CD4-positive, alpha-beta T cell treated with Interleukin-6 for 4 hours (primary cell): ENCODE results near the gene BRPF3.

Experiments
- DNase-seq: peaks from one replicate; pipeline ENCODE4 v3.0.0-alpha.2; 2020; ENCODE audit warnings: mixed read lengths

Gene BRPF3

DNA sequence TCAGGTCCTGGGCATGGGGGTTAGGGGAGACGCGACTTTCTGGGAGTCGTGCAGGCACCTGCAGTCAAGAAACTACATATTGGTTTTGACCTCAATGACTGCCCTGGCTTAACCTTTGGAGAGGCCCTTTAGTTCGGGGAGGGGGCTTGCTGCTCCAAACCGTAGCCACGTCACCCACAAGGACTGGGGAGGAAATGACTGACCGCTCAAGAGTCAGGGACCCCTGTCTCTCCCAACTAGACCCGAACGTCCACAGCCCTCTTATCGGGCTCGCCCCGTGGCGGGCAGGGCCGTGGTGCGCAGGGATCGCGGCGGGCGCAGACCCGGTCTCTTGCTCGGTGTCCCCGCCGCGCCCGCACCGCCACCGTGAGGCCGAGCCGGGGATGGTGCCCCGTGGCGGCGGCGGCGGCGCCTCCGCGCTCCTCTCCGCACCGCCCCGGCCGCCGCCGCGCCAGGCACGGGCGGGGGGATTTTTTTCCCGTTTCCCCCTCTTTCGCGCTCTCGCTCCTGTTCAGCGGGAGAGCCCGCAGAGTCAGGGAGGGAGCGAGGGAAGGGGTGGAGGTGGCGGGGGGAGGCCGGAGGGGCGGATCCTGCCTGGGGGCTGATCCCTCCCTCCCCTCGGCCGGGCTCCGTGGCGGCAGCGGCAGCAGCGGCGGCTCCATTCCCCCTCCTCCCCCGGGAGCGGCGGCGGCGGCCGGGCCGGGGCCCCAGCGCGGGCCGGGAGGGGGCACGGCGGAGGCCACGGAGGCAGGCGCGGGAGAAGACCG, at the start of gene BRPF3:
BRPF3 (plus strand) TSS at position 632 of the 767 bp plus-strand sequence. CDS start 3,579 bp downstream, outside the sequence.
- peak; percentile 80 for DNase-seq

- DNase-seq: no peak
Observed at GRCh38 chr6:36147294-36147693, 49.2 kb upstream of the BRPF3 start.

- DNase-seq: no peak
Observed at GRCh38 chr6:36149476-36149875, 47.1 kb upstream of the BRPF3 start.

DNA sequence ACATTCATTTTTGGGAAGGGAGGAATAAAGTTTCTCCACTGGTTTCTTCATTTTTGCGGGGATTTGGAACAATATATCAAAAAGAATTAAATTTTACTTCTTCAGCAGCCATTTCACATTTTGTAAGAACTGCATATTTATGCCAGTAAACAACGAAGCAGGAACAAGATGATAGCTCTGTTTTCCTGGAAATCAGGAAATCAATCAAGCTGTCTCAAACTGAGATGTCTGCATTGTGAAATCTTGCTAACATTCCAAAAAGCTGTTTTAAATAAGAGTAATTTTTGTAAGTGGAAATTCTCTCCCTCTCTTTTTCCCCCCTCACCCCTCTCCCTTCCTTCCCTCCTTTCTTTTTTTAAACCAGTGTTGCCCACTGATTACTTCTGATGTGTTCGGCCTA, 46.3 kb upstream of the BRPF3 start:
- DNase-seq: no peak

DNA sequence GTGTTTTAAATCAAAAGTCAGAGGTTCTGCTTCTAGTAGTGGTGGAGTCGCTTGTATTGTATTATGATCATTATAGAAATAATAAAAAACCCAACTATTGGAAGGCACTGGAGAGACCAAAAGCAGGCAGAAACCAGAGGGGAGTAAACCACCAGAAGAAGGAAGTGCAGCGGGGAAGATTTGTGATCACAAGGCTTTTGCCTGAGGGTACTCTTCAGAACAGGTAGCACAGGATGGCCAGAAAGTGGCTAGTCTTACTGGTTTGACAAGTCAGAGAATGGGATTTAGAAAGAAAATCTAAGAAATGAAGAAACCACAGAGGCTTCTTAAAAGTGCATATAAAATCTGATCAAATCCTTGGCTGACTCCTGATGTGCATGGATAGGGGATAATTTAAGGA, 42.3 kb upstream of the BRPF3 start:
- no peak for DNase-seq

- no peak for DNase-seq
Observed at GRCh38 chr6:36155662-36156061, 40.9 kb upstream of the BRPF3 start.

- no peak for DNase-seq
Observed at GRCh38 chr6:36160147-36160760, 36.3 kb upstream of the BRPF3 start.

DNA sequence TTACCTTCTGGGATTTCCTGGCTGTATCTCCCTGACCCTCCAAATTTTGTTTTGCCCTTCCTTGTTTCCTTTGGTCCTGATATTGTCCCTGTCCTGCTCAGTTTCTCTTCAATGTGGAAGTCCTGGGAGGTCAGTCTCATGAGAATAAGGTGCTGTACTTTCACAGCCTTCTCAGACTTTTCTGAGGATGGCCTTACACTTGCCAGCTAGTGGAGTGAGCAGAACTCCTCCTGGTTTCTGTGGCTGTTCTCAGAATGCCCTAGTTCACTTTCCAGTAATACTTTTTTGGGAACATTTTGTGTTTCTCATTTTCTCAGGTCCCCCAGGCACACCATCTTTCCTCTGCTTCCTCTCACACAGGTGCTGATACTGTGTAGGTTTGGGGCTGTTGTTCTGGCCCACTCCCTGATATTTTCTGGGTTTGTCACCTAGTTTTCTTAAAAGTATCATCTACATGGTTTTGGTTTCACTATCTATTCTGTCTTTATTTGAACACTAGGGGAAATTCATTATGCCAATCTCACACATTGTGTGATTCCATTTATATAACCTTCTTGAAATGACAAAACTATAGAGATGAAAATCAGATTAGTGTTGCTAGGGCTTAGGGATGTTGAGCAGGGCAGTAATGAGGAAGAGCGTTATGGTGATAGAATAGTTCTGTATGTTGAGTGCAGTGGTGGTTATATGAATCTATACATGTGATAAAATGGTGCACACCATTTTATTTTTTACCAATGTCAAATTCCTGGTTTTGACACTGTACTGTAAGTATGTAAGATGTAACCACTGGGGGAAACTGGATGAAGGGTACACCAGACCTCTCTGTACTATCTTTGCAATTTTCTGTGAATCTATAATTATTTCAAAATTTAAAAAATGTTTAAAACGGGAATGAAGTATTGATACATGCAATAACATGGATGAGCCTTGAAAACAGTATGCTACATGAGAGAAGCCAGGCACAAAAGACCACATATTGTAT, 27.2 kb upstream of the BRPF3 start:
- no peak for DNase-seq

- no peak for DNase-seq
Observed at GRCh38 chr6:36170704-36171103, 25.8 kb upstream of the BRPF3 start.

DNA sequence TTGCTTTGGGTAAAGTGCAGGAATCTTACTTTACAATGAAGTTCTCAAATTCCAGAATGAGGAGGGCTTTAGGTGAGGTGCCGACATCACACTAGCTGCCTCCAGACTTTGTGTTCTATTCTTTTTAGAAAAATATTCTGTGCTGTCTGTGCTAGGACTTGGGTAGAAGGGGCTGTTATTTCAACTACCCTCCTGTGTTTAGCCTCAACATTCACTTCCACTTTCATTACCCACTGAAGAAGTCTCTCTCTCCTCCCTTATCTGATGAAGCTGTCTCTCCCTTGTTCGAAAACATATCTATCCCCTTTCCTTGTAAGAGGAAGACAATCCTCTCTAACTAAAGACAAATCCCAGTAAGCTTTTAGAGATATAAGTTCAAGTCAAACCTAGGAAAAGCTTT, 25.0 kb upstream of the BRPF3 start:
- no peak for DNase-seq

DNA sequence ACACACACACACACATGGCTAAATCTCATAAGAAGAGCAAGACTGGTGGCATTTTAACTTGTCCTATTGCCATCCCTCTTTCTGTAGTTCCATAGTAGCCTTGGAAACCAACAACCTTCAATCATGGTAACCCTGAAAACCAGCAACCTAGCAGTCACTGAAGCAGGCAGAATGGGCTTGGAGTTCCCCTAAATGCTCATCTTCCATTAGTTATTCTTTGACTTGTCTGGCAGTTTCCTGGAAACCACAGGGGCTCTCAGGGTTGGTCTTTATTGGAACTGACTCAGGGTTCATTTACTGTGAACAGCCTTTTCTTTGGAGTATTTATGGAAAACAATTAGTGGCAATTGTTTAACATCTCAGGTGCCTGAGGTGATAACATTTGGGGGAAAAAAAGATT, 19.4 kb upstream of the BRPF3 start:
- DNase-seq: no peak

DNA sequence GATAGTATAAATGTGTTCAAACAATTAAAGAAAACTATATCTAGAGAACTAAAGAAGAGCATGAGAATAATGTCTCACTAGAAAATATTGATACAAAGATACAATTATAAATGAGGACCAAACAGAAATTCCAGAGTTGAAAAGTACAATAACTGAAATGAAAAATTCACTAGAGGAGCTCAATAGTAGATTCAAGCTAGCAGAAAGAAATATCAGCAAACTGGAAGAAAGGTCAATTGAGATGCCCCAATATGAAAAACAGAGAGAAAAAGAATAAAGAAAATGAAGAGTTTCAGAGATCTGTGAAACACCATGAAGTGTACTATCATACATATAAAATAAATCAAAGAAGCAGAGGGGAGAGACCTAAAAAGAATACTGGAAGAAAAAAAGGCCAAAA, 18.0 kb upstream of the BRPF3 start:
- DNase-seq: no peak

DNA sequence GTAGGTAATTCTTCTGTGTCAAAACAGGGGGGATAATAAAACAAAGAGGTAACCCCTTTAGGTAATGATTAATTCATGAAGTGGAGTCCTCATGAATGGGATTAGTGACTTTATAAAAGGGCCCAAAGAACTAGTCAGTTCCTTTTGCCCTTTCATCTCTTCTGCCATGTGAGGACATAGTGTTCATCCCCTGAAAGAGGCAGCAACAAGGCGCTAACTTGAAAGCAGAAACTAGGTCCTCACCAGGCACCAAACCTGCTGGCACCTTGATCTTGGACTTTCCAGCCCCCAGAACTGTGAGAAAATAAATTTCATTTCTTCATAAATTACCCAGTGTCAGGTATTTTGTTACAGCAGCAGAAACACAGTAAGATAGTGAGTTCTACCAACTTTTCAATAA, 16.4 kb upstream of the BRPF3 start:
- DNase-seq: no peak

GRCh38 chr6:36184311-36184710, 12.2 kb upstream of the BRPF3 start:
- no peak for DNase-seq

DNA sequence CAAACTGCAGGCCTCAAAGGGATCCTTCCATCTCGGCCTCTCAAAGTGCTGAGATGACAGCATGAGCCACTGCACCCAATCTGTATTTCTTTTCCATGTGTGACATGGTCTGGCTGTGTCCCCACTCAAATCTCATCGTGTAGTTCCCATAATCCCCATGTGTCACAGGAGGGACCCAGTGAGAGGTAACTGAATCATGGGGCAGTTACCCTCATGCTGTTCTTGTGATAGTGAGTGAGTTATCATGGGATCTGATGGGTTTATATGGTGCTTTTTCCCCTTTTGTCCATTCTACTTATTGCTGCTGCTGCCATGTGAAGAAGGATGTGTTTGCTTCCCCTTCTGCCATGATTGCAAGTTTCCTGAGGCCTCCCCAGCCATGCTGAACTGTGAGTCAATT, 10.3 kb upstream of the BRPF3 start:
- DNase-seq: no peak

DNA sequence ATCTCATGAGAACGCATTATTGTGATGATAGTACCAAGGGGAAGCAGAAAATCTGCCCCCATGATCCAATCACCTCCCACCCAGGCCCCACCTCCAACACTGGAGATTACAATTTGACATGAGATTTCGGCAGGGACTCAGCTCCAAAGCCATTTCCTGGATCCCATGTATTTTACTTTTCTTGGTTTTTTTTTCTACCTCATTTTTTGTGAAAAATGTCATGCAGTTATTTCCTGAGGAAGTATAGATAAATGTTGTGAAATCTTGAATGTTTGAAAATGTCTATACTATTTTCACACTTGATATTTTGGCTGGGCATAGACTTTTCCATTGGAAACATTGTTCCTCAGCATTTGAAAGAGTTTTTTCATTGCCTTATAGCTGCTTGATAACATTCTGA, 9.1 kb upstream of the BRPF3 start:
- no peak for DNase-seq

- no peak for DNase-seq
Observed at GRCh38 chr6:36195471-36196112, 952 bp upstream of the BRPF3 start.

- peak; percentile 100 for DNase-seq
Observed at GRCh38 chr6:36196880-36197548, 470 bp downstream of the BRPF3 start.

DNA sequence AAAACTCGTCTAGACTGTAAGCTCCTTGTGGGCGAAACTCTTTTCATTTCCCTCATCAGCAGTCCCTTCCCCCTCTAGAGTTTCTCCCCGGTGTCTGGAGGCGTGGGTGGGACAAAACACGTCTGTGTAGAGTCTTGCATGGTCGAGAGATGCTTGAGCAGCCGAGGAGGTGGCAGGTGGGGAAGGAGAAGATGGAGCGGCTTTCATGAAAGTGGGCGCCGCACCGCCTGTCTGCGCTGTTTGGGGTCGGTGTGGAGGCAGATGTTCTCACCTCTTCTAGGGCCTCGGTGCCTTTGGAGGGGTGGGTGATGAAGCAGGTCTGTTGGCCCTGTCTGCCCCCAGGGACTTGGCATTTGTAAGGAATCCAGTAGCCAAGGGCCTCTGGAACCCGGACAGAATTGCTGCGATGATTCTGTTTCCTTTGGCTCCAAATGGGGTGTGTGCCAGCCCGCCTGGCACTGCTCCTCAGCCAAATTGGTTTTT, 1.2 kb downstream of the BRPF3 start:
- DNase-seq: no peak

- no peak for DNase-seq
Observed at GRCh38 chr6:36198986-36199385, 2.4 kb downstream of the BRPF3 start.

GRCh38 chr6:36200154-36200891, 3.8 kb downstream of the BRPF3 start:
- no peak for DNase-seq
